Activated CD4-positive, alpha-beta T cell treated with anti-CD3 and anti-CD28 coated beads, Interleukin-2, amount 50 U/mL, for 16 hours (primary cell): ENCODE measurements around the gene PFKFB4.
"Not testable (repeated sequence)": the region's sequence is repeated elsewhere in the genome, so short reads cannot be mapped to it uniquely, and the experiment has no call there.

Source experiments
- DNase-seq: peaks from one replicate; pipeline ENCODE4 v3.0.0-alpha.2; 2020

PFKFB4 gene

DNA sequence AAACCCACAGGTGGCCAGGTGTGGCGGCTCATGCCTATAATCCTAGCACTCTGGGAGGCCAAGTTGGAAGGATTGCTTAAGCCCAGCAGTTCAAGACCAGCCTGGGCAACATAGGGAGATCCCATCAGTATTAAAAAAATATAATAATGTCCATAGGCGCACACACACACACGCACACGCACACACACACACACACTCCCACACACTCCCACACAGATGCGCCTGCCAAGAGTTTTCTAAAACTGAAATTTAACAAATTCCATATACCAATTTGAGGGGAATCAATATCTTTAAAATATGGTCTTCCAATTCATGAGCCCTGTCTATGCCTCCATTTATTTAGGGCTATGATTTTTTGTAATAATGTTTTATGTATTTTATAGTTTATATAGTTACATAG lies 69.7 kb downstream of the PFKFB4 start:
- no peak for DNase-seq

GRCh38 chr3:48482822-48483221 lies 73.8 kb downstream of the PFKFB4 start:
- DNase-seq = not testable (repeated sequence)

GRCh38 chr3:48480891-48481290 lies 75.7 kb downstream of the PFKFB4 start:
- not testable (repeated sequence) for DNase-seq

GRCh38 chr3:48478626-48479555 lies 77.7 kb downstream of the PFKFB4 start:
- peak; percentile 68 for DNase-seq

GRCh38 chr3:48477959-48478520 lies 78.6 kb downstream of the PFKFB4 start:
- no peak for DNase-seq

DNA sequence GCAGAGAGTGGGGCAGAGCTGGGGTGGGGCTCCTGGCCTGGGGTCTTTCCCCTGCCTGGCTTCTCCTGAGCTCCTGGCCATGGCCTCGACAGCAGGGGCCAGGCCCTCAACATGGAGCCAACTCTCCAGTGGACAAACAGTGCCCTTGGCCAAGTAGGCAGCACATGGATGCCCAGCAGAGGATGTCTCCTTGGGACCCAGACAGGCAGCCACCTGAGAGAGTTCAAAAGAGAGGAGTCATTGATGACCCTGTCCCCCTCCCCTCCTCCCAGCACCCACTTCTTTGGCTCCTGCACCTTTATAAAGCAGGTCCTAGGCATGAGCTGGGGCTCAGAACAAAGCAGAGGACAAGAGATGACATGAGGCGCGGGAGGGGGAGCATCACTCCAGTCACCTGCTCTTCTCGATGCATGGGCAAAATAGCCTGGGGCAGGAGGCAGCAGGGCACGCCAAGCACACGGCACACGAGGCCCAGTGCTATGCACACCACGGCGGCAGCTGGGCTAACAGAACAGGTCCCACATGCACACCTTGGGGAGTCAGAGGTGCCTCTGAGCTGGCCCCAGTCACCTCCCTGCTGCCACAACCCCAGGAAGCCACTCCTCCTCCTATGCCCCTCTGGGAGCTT lies 80.1 kb downstream of the PFKFB4 start:
- no peak for DNase-seq

GRCh38 chr3:48475188-48475587 lies 81.4 kb downstream of the PFKFB4 start:
- DNase-seq = no peak

- no peak for DNase-seq
Observed at GRCh38 chr3:48474619-48475018, 82.0 kb downstream of the PFKFB4 start.

- not testable (repeated sequence) for DNase-seq
Observed at GRCh38 chr3:48474031-48474430, 82.6 kb downstream of the PFKFB4 start.

GRCh38 chr3:48473617-48473952 lies 83.0 kb downstream of the PFKFB4 start:
- no peak for DNase-seq

DNA sequence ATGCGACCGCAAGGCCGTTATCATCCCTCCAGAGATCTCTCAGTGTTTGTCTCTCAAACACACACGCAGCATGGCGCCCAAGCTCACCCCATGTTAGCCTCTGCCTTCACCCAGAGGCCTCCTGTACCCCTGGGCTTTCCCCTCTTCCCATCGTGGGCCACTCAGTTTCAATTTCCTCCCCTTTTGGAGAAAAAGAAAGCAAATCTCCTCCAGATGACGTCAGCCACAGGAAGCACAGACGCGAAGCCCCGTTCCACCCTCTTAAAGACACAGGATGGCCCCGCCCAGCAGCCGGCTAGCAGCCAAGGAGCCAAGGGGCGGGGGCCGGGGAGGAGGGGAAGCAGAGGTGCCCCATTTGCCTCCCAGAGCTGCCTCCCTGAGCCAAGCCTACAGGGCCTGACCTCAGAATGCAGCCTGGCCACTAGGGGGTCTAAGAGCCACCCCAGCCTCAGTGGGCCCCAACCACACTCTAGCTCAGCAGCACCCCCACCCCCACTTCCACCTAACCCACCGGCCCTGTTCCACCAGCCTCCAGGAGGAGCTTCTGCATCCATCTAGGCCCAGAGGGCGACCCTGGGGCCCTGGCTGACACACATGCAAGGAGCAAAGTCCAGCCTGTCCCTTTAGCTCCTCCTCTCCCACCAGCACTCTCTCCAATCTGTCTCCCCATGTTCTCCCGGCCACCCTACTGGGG lies 83.5 kb downstream of the PFKFB4 start:
- peak; percentile 98 for DNase-seq

GRCh38 chr3:48472673-48472922 lies 84.0 kb downstream of the PFKFB4 start:
- no peak for DNase-seq

DNA sequence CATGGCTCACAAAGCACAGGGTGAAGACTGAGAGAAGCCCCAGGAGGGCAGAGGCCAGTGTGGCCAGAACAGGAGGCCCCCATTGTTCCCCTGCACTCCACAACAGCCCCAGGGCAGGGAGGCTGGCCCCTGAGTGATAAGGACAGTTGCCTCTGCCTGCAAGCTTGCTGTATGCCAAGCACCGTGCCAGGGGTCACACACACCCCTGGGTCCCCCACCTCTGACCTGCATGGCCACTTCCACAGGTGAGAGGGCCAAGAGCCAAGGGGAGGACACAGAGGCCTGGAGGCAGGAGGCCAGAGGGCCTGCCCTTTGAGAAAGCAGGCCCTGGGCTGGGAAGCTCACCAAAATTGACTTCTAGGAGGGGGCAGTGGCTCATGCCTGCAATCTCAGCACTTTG lies 86.3 kb downstream of the PFKFB4 start:
- DNase-seq = no peak

- DNase-seq = no peak
Observed at GRCh38 chr3:48469046-48469915, 87.3 kb downstream of the PFKFB4 start.

- DNase-seq = no peak
Observed at GRCh38 chr3:48468329-48468731, 88.3 kb downstream of the PFKFB4 start.
